ENCODE data around the gene ICA1. TPM values are rescaled to one million over a fixed set of nuclear protein-coding genes. Genes with fewer than 3 reads are reported as not detected.
A peak's percentile ranks its signal among the peaks of the same experiment; 100 is the strongest.

ICA1 gene
- total and polyA plus RNA-seq, 8 donors = 34.8 to 74.4 (median 50.4) TPM

DNA sequence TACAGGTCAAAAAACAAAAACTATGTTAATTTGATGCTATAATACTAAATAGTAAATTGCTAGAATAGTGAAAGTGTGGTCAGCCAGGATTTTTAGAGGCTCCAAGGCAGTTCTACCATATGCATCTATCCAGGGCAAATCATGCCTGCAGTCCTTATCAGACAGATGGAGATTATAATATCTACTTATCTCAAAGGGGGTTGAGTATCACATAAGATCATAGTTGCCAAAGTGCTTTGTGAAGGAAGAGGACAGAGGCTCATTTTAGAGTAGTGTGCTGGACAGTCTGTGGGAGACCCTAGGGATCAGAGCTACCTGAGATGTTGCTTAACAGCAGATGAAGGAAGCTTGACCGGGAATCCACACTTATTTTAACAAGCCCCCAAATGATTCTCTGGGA is 3.2 kb downstream of the ICA1 start:
- Histone ChIP-seq H3K27ac (no peak overlapping the region), H3K4me1 (peaks cover 6 to 27% (median 9%) of the 10 kb centered on the region in 3 donors), H3K27me3 (no peaks in the 10 kb centered on the region), H3K4me3 (no peak overlapping the region), H3K9me3 (no peaks in the 10 kb centered on the region), H3K36me3 (no peaks in the 10 kb centered on the region)
- no peak for DNase-seq
- 98 to 100% methylated on average over 1 of the region's 1 CpG for WGBS, 2 donors
- TF ChIP-seq, protein P1, sequence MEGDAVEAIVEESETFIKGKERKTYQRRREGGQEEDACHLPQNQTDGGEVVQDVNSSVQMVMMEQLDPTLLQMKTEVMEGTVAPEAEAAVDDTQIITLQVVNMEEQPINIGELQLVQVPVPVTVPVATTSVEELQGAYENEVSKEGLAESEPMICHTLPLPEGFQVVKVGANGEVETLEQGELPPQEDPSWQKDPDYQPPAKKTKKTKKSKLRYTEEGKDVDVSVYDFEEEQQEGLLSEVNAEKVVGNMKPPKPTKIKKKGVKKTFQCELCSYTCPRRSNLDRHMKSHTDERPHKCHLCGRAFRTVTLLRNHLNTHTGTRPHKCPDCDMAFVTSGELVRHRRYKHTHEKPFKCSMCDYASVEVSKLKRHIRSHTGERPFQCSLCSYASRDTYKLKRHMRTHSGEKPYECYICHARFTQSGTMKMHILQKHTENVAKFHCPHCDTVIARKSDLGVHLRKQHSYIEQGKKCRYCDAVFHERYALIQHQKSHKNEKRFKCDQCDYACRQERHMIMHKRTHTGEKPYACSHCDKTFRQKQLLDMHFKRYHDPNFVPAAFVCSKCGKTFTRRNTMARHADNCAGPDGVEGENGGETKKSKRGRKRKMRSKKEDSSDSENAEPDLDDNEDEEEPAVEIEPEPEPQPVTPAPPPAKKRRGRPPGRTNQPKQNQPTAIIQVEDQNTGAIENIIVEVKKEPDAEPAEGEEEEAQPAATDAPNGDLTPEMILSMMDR (IDR thresholded peaks at IDR 0.05) = no peak
- intact Hi-C loops (cut with DNase I) = no loop called here
- no peak for ATAC-seq
- no peak for FAIRE-seq

DNA sequence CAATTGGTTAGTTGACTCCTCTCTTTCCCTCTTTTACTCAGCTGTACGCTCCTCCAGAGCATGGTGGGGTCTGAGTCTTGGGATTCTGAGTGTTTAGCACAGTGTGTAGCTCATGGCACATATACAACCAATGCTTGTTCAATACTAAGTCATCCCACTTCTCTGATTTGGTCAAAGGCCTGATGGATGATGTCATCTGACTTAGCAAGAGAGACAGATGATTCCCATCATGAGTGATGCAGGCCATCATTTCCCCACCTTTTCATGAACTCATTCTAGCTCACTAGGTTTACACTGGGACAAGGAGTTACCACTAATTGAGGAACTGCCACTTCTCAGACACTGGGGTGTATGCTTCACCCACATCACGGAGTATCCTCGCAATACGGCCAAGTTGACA is 3.8 kb downstream of the ICA1 start:
- no peak for DNase-seq
- Histone ChIP-seq H3K4me3 (no peak overlapping the region), H3K36me3 (no peaks in the 10 kb centered on the region), H3K4me1 (peaks cover 6 to 25% (median 9%) of the 10 kb centered on the region in 3 donors), H3K27me3 (no peaks in the 10 kb centered on the region), H3K27ac (no peak overlapping the region), H3K9me3 (no peaks in the 10 kb centered on the region)
- no peak for ATAC-seq
- 96% methylated on average over 4 of the region's 4 CpGs for WGBS, 2 donors
- TF ChIP-seq, protein P1 (IDR thresholded peaks at IDR 0.05) = no peak
- intact Hi-C loops (cut with DNase I) = no loop called here
- FAIRE-seq = no peak

DNA sequence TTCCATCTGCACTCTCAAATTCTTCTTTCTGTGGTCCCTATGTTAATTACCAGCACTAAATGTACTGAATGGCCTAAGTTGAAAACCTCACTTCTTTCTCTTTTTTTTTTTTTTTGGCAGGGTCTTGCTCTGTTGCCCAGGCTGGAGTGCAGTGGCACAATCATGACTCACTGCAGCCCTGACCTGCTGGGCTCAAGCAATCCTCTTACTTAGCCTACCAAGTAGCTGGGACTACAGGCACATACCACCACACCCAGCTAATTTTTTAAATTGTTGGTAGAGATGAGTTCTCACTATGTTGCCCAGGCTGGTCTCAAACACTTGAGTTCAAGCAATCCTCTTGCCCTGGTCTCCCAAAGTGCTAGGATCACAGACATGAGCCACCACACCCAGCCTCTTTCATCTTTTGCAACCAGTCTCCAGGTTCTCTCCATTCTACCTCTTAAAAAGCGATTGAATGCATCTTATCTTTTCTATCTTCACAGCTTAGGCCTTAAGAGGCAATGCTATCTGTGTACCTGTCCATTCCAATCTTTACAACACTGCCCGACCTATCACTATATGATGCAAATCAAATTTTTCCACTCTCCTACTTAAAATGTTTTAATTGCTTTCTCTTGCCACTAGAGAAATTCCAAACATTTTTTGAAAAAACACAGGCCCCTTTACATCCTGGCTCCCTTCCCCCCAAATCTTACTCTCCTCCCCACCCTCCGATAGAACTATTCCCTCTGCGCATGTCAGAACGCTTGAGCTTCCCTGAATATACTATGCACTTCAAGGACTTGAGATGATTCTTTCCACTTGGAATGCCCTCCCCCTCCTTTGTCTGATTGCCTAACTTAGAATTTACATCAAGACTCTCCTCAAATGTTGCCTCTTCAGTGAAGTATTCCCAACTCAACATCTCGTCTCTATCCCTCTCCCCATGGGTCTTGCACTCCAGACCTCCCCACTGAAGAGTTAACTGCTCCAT is 6.0 kb downstream of the ICA1 start:
- FAIRE-seq (no peak), DNase-seq (no peak), ATAC-seq (no peak)
- Histone ChIP-seq H3K27me3 (no peaks in the 10 kb centered on the region), H3K27ac (no peak overlapping the region), H3K4me1 (peaks cover 6 to 25% (median 15%) of the 10 kb centered on the region in 3 donors), H3K9me3 (no peaks in the 10 kb centered on the region), H3K4me3 (no peak overlapping the region), H3K36me3 (no peaks in the 10 kb centered on the region)
- intact Hi-C loops (cut with DNase I) = no loop called here
- TF ChIP-seq, protein P1 (IDR thresholded peaks at IDR 0.05) = no peak
- WGBS, 2 donors = 86 to 95% methylated on average over 6 of the region's 6 CpGs

DNA sequence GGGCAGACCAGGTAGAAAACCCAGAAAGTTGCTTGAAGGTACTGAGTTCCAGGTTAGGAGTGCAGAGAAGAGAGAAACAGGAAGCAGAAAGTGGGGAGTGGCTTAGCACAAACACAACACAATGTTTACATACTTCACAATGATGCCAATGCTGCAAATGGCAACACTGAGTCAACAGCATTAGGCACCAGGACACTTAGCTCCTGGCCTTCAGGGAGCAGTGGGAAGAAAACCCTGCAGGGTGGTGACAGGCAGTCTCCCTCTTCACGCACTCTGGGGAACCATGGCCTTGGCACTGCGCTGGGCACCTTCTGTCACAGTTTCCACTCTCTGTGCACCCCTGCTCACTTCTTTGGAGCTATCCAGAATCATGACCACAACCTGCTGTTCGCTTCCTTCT is 7.3 kb downstream of the ICA1 start:
- intact Hi-C loops (cut with DNase I) = no loop called here
- H3K27ac ChIP-seq = peak overlapping the region in 3 of 4 donors; percentile 46 to 65 (median 48)
- FAIRE-seq (no peak), ATAC-seq (peak; percentile 87 to 91 (median 88)), DNase-seq (peak in 5 of 6 donors; percentile 35 to 55 (median 51))
- H3K9me3 ChIP-seq = no peaks in the 10 kb centered on the region
- no peak overlapping the region for H3K4me3 ChIP-seq
- H3K27me3 ChIP-seq = no peaks in the 10 kb centered on the region
- WGBS, 2 donors = 54 to 60% methylated on average over 3 of the region's 3 CpGs
- no peaks in the 10 kb centered on the region for H3K36me3 ChIP-seq
- TF ChIP-seq, protein P1 (IDR thresholded peaks at IDR 0.05) = no peak
- H3K4me1 ChIP-seq = peaks cover 6 to 20% (median 15%) of the 10 kb centered on the region in 3 donors

DNA sequence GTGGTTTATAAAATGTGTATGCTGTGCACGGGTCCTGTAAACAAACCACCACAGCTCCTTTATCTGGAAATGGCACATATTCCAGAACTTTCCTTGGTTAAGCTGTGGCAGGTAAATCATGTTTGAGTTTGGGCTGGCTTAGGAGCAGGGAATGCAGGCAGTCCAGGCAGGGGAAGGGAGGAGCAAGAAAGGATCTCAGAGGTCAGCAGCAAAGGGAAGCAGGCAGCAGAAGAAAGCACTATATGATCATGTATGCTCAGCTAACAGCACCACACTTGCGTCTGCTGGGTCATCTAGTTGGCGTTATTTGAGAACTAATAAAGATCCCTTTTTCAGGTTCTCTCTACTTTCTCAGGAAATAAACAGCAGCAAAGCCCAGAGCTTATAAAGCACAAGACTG is 7.8 kb downstream of the ICA1 start:
- ATAC-seq (peak; percentile 19 to 64 (median 41)), FAIRE-seq (no peak), DNase-seq (no peak)
- TF ChIP-seq, protein P1 (IDR thresholded peaks at IDR 0.05) = no peak
- H3K36me3 ChIP-seq = no peaks in the 10 kb centered on the region
- no peak overlapping the region for H3K4me3 ChIP-seq
- peaks cover 6 to 17% (median 15%) of the 10 kb centered on the region in 3 donors for H3K4me1 ChIP-seq
- peak overlapping the region in 2 of 4 donors; percentile 46 to 65 for H3K27ac ChIP-seq
- no peaks in the 10 kb centered on the region for H3K27me3 ChIP-seq
- WGBS, 2 donors = 38 to 49% methylated on average over 3 of the region's 3 CpGs
- intact Hi-C loops (cut with DNase I) = no loop called here
- no peaks in the 10 kb centered on the region for H3K9me3 ChIP-seq
